Measurements from ENCODE around the gene IGLL5.
"Not testable (repeated sequence)": the region's sequence is repeated elsewhere in the genome, so short reads cannot be mapped to it uniquely, and the experiment has no call there.

IGLL5 gene

GRCh38 chr22:22914726-22915669 lies 27.4 kb downstream of the IGLL5 start:
- DNase-seq (ENCODE audit: low spot score): no peak

- no peak for DNase-seq (ENCODE audit: low spot score)
Observed at GRCh38 chr22:22915670-22916035, 28.0 kb downstream of the IGLL5 start.

GRCh38 chr22:22916215-22916951 lies 28.8 kb downstream of the IGLL5 start:
- no peak for DNase-seq (ENCODE audit: low spot score)

GRCh38 chr22:22916952-22917290 lies 29.3 kb downstream of the IGLL5 start:
- DNase-seq (ENCODE audit: low spot score): no peak

- DNase-seq (ENCODE audit: low spot score): no peak
Observed at GRCh38 chr22:22917377-22917776, 29.8 kb downstream of the IGLL5 start.

- no peak for DNase-seq (ENCODE audit: low spot score)
Observed at GRCh38 chr22:22918297-22918965, 30.8 kb downstream of the IGLL5 start.

- no peak for DNase-seq (ENCODE audit: low spot score)
Observed at GRCh38 chr22:22919041-22919440, 31.4 kb downstream of the IGLL5 start.

GRCh38 chr22:22920104-22920654 lies 32.6 kb downstream of the IGLL5 start:
- DNase-seq (ENCODE audit: low spot score): no peak

GRCh38 chr22:22920910-22921550 lies 33.4 kb downstream of the IGLL5 start:
- DNase-seq (ENCODE audit: low spot score): no peak

GRCh38 chr22:22921575-22921974 lies 34.0 kb downstream of the IGLL5 start:
- DNase-seq (ENCODE audit: low spot score): no peak

GRCh38 chr22:22922092-22922953 lies 34.7 kb downstream of the IGLL5 start:
- not testable (repeated sequence) for DNase-seq (ENCODE audit: low spot score)

GRCh38 chr22:22922954-22923319 lies 35.3 kb downstream of the IGLL5 start:
- DNase-seq (ENCODE audit: low spot score): no peak

GRCh38 chr22:22923379-22923778 lies 35.8 kb downstream of the IGLL5 start:
- no peak for DNase-seq (ENCODE audit: low spot score)

- DNase-seq (ENCODE audit: low spot score): no peak
Observed at GRCh38 chr22:22923930-22924329, 36.3 kb downstream of the IGLL5 start.

- DNase-seq (ENCODE audit: low spot score): no peak
Observed at GRCh38 chr22:22924369-22925145, 36.9 kb downstream of the IGLL5 start.

- DNase-seq (ENCODE audit: low spot score): no peak
Observed at GRCh38 chr22:22925146-22925804, 37.7 kb downstream of the IGLL5 start.

GRCh38 chr22:22925805-22926369 lies 38.3 kb downstream of the IGLL5 start:
- no peak for DNase-seq (ENCODE audit: low spot score)

- DNase-seq (ENCODE audit: low spot score): no peak
Observed at GRCh38 chr22:22926370-22927195, 39.0 kb downstream of the IGLL5 start.

All from kidney capillary endothelial cell (primary cell).